ENCODE results near the gene RGMB. TPM values are rescaled to one million over a fixed set of nuclear protein-coding genes. Genes with fewer than 3 reads are reported as not detected.

Gene RGMB
- polyA plus RNA-seq, 1 donor (not counting 4 experiments of a cell fraction or from before 2014, with no cell fraction given), result 16.3 TPM

GRCh38 chr5:98765815-98766214 is 7.6 kb upstream of the RGMB start:
- H3K4me3 ChIP-seq (ENCODE audit: control insufficient read depth in 2 of 3, extremely low read depth in 1 of 3, insufficient read depth in 2 of 3, low read depth in 1 of 3, low read length in 3 of 3), result no peak overlapping the region
- dilution Hi-C loops (cut with MboI; ENCODE audit: extremely low pct_ligation_motif_present, low sequenced_read_pairs), result loop anchor here (25.0 kb wide), 1 partner anchor 329 kb away; no protein-coding TSS in a partner anchor
- no peak overlapping the region for H3K27ac ChIP-seq (ENCODE audit: control insufficient read depth, insufficient read depth, low read length)
- no peaks in the 10 kb centered on the region for H3K9me3 ChIP-seq (ENCODE audit: control insufficient read depth, low read depth, low read length)
- H3K36me3 ChIP-seq (ENCODE audit: control insufficient read depth in 2 of 2, extremely low read depth in 1 of 2, insufficient read depth in 2 of 2, low read length in 2 of 2), result no peaks in the 10 kb centered on the region
- no peak overlapping the region for H3K4me2 ChIP-seq (ENCODE audit: control insufficient read depth, extremely low read depth, insufficient read depth, low read depth, low read length)
- H4K20me1 ChIP-seq (ENCODE audit: control insufficient read depth, extremely low read depth, insufficient read depth, low read length), result no peaks in the 10 kb centered on the region
- TF ChIP-seq, protein P1, sequence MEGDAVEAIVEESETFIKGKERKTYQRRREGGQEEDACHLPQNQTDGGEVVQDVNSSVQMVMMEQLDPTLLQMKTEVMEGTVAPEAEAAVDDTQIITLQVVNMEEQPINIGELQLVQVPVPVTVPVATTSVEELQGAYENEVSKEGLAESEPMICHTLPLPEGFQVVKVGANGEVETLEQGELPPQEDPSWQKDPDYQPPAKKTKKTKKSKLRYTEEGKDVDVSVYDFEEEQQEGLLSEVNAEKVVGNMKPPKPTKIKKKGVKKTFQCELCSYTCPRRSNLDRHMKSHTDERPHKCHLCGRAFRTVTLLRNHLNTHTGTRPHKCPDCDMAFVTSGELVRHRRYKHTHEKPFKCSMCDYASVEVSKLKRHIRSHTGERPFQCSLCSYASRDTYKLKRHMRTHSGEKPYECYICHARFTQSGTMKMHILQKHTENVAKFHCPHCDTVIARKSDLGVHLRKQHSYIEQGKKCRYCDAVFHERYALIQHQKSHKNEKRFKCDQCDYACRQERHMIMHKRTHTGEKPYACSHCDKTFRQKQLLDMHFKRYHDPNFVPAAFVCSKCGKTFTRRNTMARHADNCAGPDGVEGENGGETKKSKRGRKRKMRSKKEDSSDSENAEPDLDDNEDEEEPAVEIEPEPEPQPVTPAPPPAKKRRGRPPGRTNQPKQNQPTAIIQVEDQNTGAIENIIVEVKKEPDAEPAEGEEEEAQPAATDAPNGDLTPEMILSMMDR (optimal IDR thresholded peaks at IDR 0.05 in 1 of 3, IDR thresholded peaks at IDR 0.05 in 1 of 3, conservative IDR thresholded peaks at IDR 0.05 in 1 of 3; ENCODE audit: extremely low read depth in 1 of 3, insufficient read depth in 2 of 3, low read length in 3 of 3), result no peak
- TF ChIP-seq EZH2 (IDR thresholded peaks at IDR 0.05; ENCODE audit: low read length), result no peak
- no peak overlapping the region for H3K9ac ChIP-seq (ENCODE audit: control insufficient read depth, extremely low read depth, insufficient read depth, low read length)
- no peaks in the 10 kb centered on the region for H3K27me3 ChIP-seq (ENCODE audit: control insufficient read depth, extremely low read depth, insufficient read depth, low read length)
- H3K9me1 ChIP-seq (ENCODE audit: control insufficient read depth, extremely low read depth, insufficient read depth, low read length), result no peaks in the 10 kb centered on the region
- DNase-seq (ENCODE audit: low read depth, low spot score) (no peak), FAIRE-seq (no peak)
- H3K79me2 ChIP-seq (ENCODE audit: control insufficient read depth, insufficient read depth, low read length), result no peaks in the 10 kb centered on the region
- H2AFZ ChIP-seq (ENCODE audit: control insufficient read depth, low read length), result no peak overlapping the region
- peaks cover 7% of the 10 kb centered on the region for H3K4me1 ChIP-seq (ENCODE audit: control insufficient read depth, extremely low read depth, insufficient read depth, low read length)

DNA sequence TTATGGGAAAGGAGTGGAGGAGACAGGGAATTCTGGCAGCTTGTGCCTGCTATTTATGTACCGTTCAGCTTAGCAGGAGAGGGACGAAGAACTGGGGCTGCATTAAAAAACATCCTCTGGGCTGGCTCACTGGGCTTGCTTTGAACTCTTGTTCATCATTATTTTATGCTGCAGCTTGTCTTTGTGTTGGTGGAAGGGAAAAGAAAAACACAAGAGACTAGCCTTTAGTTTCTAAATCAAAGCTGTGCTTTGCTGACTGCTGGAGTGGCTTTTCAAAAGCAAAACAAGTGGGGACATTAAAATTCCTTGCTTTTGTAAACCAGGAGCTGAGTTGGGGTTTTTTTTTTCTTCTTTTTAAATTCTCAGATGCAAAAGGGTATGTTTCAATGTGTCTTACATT is 5.9 kb upstream of the RGMB start:
- Histone ChIP-seq H3K4me2 (ENCODE audit: control insufficient read depth, extremely low read depth, insufficient read depth, low read depth, low read length) (no peak overlapping the region), H3K36me3 (ENCODE audit: control insufficient read depth in 2 of 2, extremely low read depth in 1 of 2, insufficient read depth in 2 of 2, low read length in 2 of 2) (no peaks in the 10 kb centered on the region), H3K9me1 (ENCODE audit: control insufficient read depth, extremely low read depth, insufficient read depth, low read length) (no peaks in the 10 kb centered on the region), H3K9ac (ENCODE audit: control insufficient read depth, extremely low read depth, insufficient read depth, low read length) (no peak overlapping the region), H3K27me3 (ENCODE audit: control insufficient read depth, extremely low read depth, insufficient read depth, low read length) (no peaks in the 10 kb centered on the region), H3K4me3 (ENCODE audit: control insufficient read depth in 2 of 3, extremely low read depth in 1 of 3, insufficient read depth in 2 of 3, low read depth in 1 of 3, low read length in 3 of 3) (no peak overlapping the region), H3K79me2 (ENCODE audit: control insufficient read depth, insufficient read depth, low read length) (no peaks in the 10 kb centered on the region), H3K9me3 (ENCODE audit: control insufficient read depth, low read depth, low read length) (no peaks in the 10 kb centered on the region), H2AFZ (ENCODE audit: control insufficient read depth, low read length) (no peak overlapping the region), H4K20me1 (ENCODE audit: control insufficient read depth, extremely low read depth, insufficient read depth, low read length) (no peaks in the 10 kb centered on the region), H3K27ac (ENCODE audit: control insufficient read depth, insufficient read depth, low read length) (no peak overlapping the region), H3K4me1 (ENCODE audit: control insufficient read depth, extremely low read depth, insufficient read depth, low read length) (peaks cover 14% of the 10 kb centered on the region)
- no peak for TF ChIP-seq EZH2 (IDR thresholded peaks at IDR 0.05; ENCODE audit: low read length)
- TF ChIP-seq, protein P1 (optimal IDR thresholded peaks at IDR 0.05 in 1 of 3, IDR thresholded peaks at IDR 0.05 in 1 of 3, conservative IDR thresholded peaks at IDR 0.05 in 1 of 3; ENCODE audit: extremely low read depth in 1 of 3, insufficient read depth in 2 of 3, low read length in 3 of 3), result no peak
- DNase-seq (ENCODE audit: low read depth, low spot score) (no peak), FAIRE-seq (no peak)
- dilution Hi-C loops (cut with MboI; ENCODE audit: extremely low pct_ligation_motif_present, low sequenced_read_pairs), result loop anchor here (25.0 kb wide), 1 partner anchor 330 kb away; no protein-coding TSS in a partner anchor

Measured in keratinocyte (primary cell).